IMR-90 (cell line): Measurements from ENCODE around the gene GLTPD2. TPM values are rescaled to one million over a fixed set of nuclear protein-coding genes. Genes with fewer than 3 reads are reported as not detected.

Source experiments
- ATAC-seq: fragments of 200-7000 bp; cut with Tn5 transposase; 2 replicates; pipeline ENCODE4 v1.9.1; 2020; ENCODE audit warnings: low read depth, mild to moderate bottlenecking, moderate library complexity
- BruUV-seq: library from RNA; stranded (reverse); fragments of 400-500 nt; replicated peaks from 2 replicates; lab custom pipeline; 2021; lab: Mats Ljungman, UMichigan
- CTCF ChIA-PET: fragments of 300-600 bp; formaldehyde crosslinking; extraction: SDS; loops from one replicate; lab custom pipeline; 2021; ENCODE audit warnings: antibody characterized with exemption; lab: Yijun Ruan, JAX
- POLR2A ChIA-PET: fragments of 300-600 bp; sonication (Branson Sonifier 250); formaldehyde crosslinking; loops from one replicate; lab custom pipeline; 2022; ENCODE audit warnings: antibody characterized with exemption; ENCODE audit not compliant: unreplicated experiment; lab: Charles Lee
- DNase-seq: peaks from one replicate; pipeline ENCODE4 v3.0.0; 2013
- H2AFZ ChIP-seq: replicated peaks from 2 replicates; pipeline ENCODE3; 2013; ENCODE audit warnings: low read length, mild to moderate bottlenecking; ENCODE audit not compliant: poor library complexity
- H2AK5ac ChIP-seq: 2 replicates; pipeline ENCODE4 v1.6.1; 2013; ENCODE audit warnings: low read depth, low read length, inconsistent platforms
- H2AK9ac ChIP-seq: replicated peaks from 2 replicates; pipeline ENCODE3; 2013; ENCODE audit warnings: mild to moderate bottlenecking, low read depth, low read length, moderate library complexity; ENCODE audit not compliant: poor library complexity
- H2BK120ac ChIP-seq: 2 replicates; pipeline ENCODE4 v1.6.1; 2013; ENCODE audit warnings: low read depth, low read length, inconsistent platforms
- H2BK15ac ChIP-seq: 3 replicates; pipeline ENCODE4 v1.6.1; 2013; ENCODE audit warnings: low read depth, low read length, inconsistent platforms
- H2BK20ac ChIP-seq: 2 replicates; pipeline ENCODE4 v1.6.1; 2013; ENCODE audit warnings: low read depth, mild to moderate bottlenecking, inconsistent platforms, low read length, moderate library complexity
- H2BK5ac ChIP-seq: 2 replicates; pipeline ENCODE4 v1.6.1; 2013; ENCODE audit warnings: mild to moderate bottlenecking, low read depth, low read length, inconsistent platforms; ENCODE audit not compliant: poor library complexity, severe bottlenecking
- H3K14ac ChIP-seq: replicated peaks from 2 replicates; pipeline ENCODE4 v1.6.1; 2013; ENCODE audit warnings: low read depth, low read length, inconsistent platforms
- H3K18ac ChIP-seq: 2 replicates; pipeline ENCODE4 v1.6.1; 2013; ENCODE audit warnings: low read depth, low read length, control low read depth
- H3K23ac ChIP-seq: 2 replicates; pipeline ENCODE4 v1.6.1; 2013; ENCODE audit warnings: low read depth, low read length, inconsistent platforms
- H3K27ac ChIP-seq: 2 replicates; pipeline ENCODE4 v1.5.1; 2013; ENCODE audit warnings: mild to moderate bottlenecking, control low read depth, low read length; ENCODE audit not compliant: insufficient read depth
- H3K27me3 ChIP-seq: 2 replicates; pipeline ENCODE4 v1.6.1; 2013; ENCODE audit warnings: low read length; ENCODE audit not compliant: control insufficient read depth, insufficient read depth
- H3K36me3 ChIP-seq: 2 replicates; pipeline ENCODE4 v1.6.1; 2013; ENCODE audit warnings: low read length, mixed read lengths; ENCODE audit not compliant: control insufficient read depth, insufficient read depth
- H3K4ac ChIP-seq: 2 replicates; pipeline ENCODE4 v1.6.1; 2013; ENCODE audit warnings: low read depth, low read length, inconsistent platforms
- H3K4me1 ChIP-seq: 2 replicates; pipeline ENCODE4 v1.6.1; 2013; ENCODE audit warnings: low read length, mixed read lengths; ENCODE audit not compliant: control insufficient read depth, insufficient read depth
- H3K4me2 ChIP-seq: 2 replicates; pipeline ENCODE4 v1.6.1; 2013; ENCODE audit warnings: low read depth, mild to moderate bottlenecking, control low read depth, low read length, moderate library complexity
- H3K4me3 ChIP-seq: 2 replicates; pipeline ENCODE4 v1.5.1; 2013; ENCODE audit warnings: low read depth, mild to moderate bottlenecking, control low read depth, low read length, moderate library complexity; ENCODE audit not compliant: insufficient read depth
- H3K56ac ChIP-seq: 2 replicates; pipeline ENCODE4 v1.6.1; 2013; ENCODE audit warnings: low read length, inconsistent platforms; ENCODE audit not compliant: insufficient read depth; ENCODE audit errors: extremely low read depth
- H3K79me1 ChIP-seq, 2 experiments: 2 replicates each; pipeline ENCODE4 v1.6.1; 2013; ENCODE audit warnings: low read length in 2 of 2, inconsistent platforms in 1 of 2, low read depth in 1 of 2
- H3K9ac ChIP-seq: 2 replicates; pipeline ENCODE4 v1.6.1; 2013; ENCODE audit warnings: low read depth, low read length, control low read depth
- H3K9me1 ChIP-seq: 2 replicates; pipeline ENCODE4 v1.6.1; 2013; ENCODE audit warnings: low read length, inconsistent platforms; ENCODE audit not compliant: insufficient read depth
- H3K9me3 ChIP-seq: 2 replicates; pipeline ENCODE4 v1.6.1; 2013; ENCODE audit warnings: low read length; ENCODE audit not compliant: control insufficient read depth, insufficient read depth
- H4K20me1 ChIP-seq: 2 replicates; pipeline ENCODE4 v1.6.1; 2013; ENCODE audit warnings: low read length, inconsistent platforms; ENCODE audit not compliant: insufficient read depth
- H4K5ac ChIP-seq: 2 replicates; pipeline ENCODE4 v1.6.1; 2013; ENCODE audit warnings: mild to moderate bottlenecking, low read depth, low read length, control low read depth
- H4K8ac ChIP-seq, 2 experiments: 2 replicates each; pipeline ENCODE4 v1.6.1; 2013; ENCODE audit warnings: low read depth in 2 of 2, low read length in 2 of 2, control low read depth in 1 of 2, inconsistent platforms in 1 of 2
- H4K91ac ChIP-seq: 2 replicates; pipeline ENCODE4 v1.6.1; 2013; ENCODE audit warnings: low read depth, low read length, inconsistent platforms; ENCODE audit not compliant: insufficient read depth
- BHLHE40 ChIP-seq: fragments of 150-350 bp; IDR thresholded peaks from 2 replicates; pipeline ENCODE4 v1.6.1; 2016; ENCODE audit warnings: mild to moderate bottlenecking, low read depth, low read length
- CEBPB ChIP-seq: IDR thresholded peaks from 2 replicates; pipeline ENCODE4 v1.6.1; 2012; ENCODE audit warnings: low read depth, low read length, improper control_type of control experiment
- CHD1 ChIP-seq: IDR thresholded peaks from 2 replicates; pipeline ENCODE4 v1.6.1; 2012; ENCODE audit warnings: low read depth, low read length, improper control_type of control experiment
- FOS ChIP-seq: fragments of 150-350 bp; IDR thresholded peaks from 2 replicates; pipeline ENCODE4 v1.6.1; 2016; ENCODE audit warnings: low read depth, low read length
- MAFK ChIP-seq: IDR thresholded peaks from 2 replicates; pipeline ENCODE4 v1.6.1; 2012; ENCODE audit warnings: low read depth, low read length, improper control_type of control experiment
- MAZ ChIP-seq: IDR thresholded peaks from 2 replicates; pipeline ENCODE4 v1.6.1; 2012; ENCODE audit warnings: low read depth, mild to moderate bottlenecking, low read length, improper control_type of control experiment, moderate library complexity, borderline replicate concordance
- MXI1 ChIP-seq: IDR thresholded peaks from 2 replicates; pipeline ENCODE4 v1.6.1; 2012; ENCODE audit warnings: low read depth, mild to moderate bottlenecking, low read length, moderate library complexity, borderline replicate concordance
- NFE2L2 ChIP-seq: fragments of 150-350 bp; IDR thresholded peaks from 2 replicates; pipeline ENCODE4 v1.6.1; 2016; ENCODE audit warnings: low read depth, mild to moderate bottlenecking, low read length
- POLR2A ChIP-seq: IDR thresholded peaks from 2 replicates; pipeline ENCODE4 v1.6.1; 2012; ENCODE audit warnings: mild to moderate bottlenecking, low read depth, low read length
- RAD21 ChIP-seq: IDR thresholded peaks from 2 replicates; pipeline ENCODE4 v1.6.1; 2012; ENCODE audit warnings: low read length, improper control_type of control experiment
- RCOR1 ChIP-seq: IDR thresholded peaks from 2 replicates; pipeline ENCODE4 v1.6.1; 2012; ENCODE audit warnings: mild to moderate bottlenecking, low read length, improper control_type of control experiment; ENCODE audit not compliant: insufficient replicate concordance
- RFX5 ChIP-seq: IDR thresholded peaks from 2 replicates; pipeline ENCODE4 v1.8.0; 2012; ENCODE audit warnings: low read depth, mild to moderate bottlenecking, low read length, moderate library complexity
- SMC3 ChIP-seq: fragments of 150-350 bp; IDR thresholded peaks from 2 replicates; pipeline ENCODE4 v1.6.1; 2016; ENCODE audit warnings: low read depth, mild to moderate bottlenecking, antibody characterized with exemption, low read length, moderate library complexity
- WGBS, 2 experiments: methylation state at CpG; one replicate each; pipeline versions ENCODE4 v1.1.5 to v1.1.7; 2013; ENCODE audit warnings: missing lambda C conversion rate in 2 of 2; ENCODE audit not compliant: insufficient read length in 1 of 2; ENCODE audit errors: extremely low coverage in 2 of 2; 5-methylcytosine and 5-hydroxymethylcytosine counted together
- dilution Hi-C: fragments of 300-500 bp; cut with HindIII; formaldehyde crosslinking; loops from one replicate; pipeline ENCODE4 v1.14.3; 2018; ENCODE audit warnings: low sequenced_read_pairs; ENCODE audit not compliant: unreplicated experiment
- in situ Hi-C: fragments of 300-500 bp; cut with MboI; formaldehyde crosslinking; loops from 3 replicates; pipeline ENCODE4 v1.14.3; 2019; ENCODE audit warnings: low sequenced_read_pairs, inconsistent platforms, mixed read lengths
- intact Hi-C: fragments of 100-400 bp; cut with micrococcal nuclease; formaldehyde crosslinking; loops from 2 replicates; pipeline ENCODE4 v1.10.0; 2022
- polyA plus RNA-seq, 3 experiments: library from polyadenylated mRNA; depleted of rRNA; stranded (reverse); fragments of >200 nt; gene quantifications; 2 replicates each; pipeline ENCODE4 v1.2.3, GENCODE V29; 2012; ENCODE audit warnings: low replicate concordance in 1 of 3
- total RNA-seq: library from RNA; depleted of rRNA; stranded (reverse); fragments of >200 nt; gene quantifications from 2 replicates; pipeline ENCODE4 v1.2.3, GENCODE V29; 2012
- TF ChIP-seq, protein P1 (sequence below): conservative IDR thresholded peaks from 2 replicates; pipeline ENCODE4 v1.5.1; 2012; ENCODE audit warnings: mild to moderate bottlenecking, low read depth, low read length, improper control_type of control experiment
- TF ChIP-seq, protein P2 (sequence below): fragments of 150-350 bp; IDR thresholded peaks from 2 replicates; pipeline ENCODE4 v1.6.1; 2017; ENCODE audit warnings: mild to moderate bottlenecking, antibody characterized with exemption, low read length, low read depth
- TF ChIP-seq, protein P3 (sequence below): fragments of 150-350 bp; IDR thresholded peaks from 2 replicates; pipeline ENCODE4 v1.6.1; 2016; ENCODE audit warnings: low read depth, mild to moderate bottlenecking, low read length, moderate library complexity, borderline replicate concordance

Gene GLTPD2
- total and polyA plus RNA-seq, 2 of the 4 experiments (the other 2 are of a cell fraction): not detected

DNA sequence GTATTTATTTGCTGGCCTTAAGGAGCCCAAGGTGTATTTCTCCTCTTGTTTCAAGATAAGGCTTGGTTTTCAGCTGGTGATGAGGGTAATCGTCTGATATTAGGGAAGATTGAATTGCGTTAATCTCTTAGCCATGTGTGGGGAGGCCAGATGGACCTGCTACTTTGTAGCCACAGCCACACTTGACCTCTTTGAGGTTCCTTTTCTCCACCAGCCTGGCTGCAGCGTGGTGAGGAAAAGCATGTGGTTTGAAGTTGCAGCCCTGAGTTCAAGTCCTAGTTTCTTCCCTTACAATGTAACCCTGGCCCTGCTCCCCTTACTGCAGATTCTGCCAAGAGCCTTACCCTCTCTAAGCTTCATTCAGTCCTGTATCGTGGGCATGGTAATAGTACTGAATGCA is 47.5 kb downstream of the GLTPD2 start:
- H2AK5ac ChIP-seq: no peak overlapping the region
- H2BK120ac ChIP-seq: no peak overlapping the region
- H3K23ac ChIP-seq: no peak overlapping the region
- ChIA-PET CTCF (no interaction called here), POLR2A (no interaction called here)
- H2AK9ac ChIP-seq: no peak overlapping the region
- H3K56ac ChIP-seq: no peak overlapping the region
- H3K27ac ChIP-seq: no peak overlapping the region
- no peak overlapping the region for H2BK5ac ChIP-seq
- peaks cover 57% of the 10 kb centered on the region for H4K20me1 ChIP-seq
- H3K4ac ChIP-seq: no peak overlapping the region
- no peak overlapping the region for H4K5ac ChIP-seq
- in situ Hi-C loops: no loop called here
- DNase-seq: no peak
- no peak overlapping the region for H3K4me2 ChIP-seq
- intact Hi-C loops: no loop called here
- H4K91ac ChIP-seq: no peak overlapping the region
- no peak overlapping the region for H2AFZ ChIP-seq
- dilution Hi-C loops: no loop called here
- WGBS, 2 experiments: no CpG with 5 or more reads among the region's 4 CpGs
- peaks cover 32 to 74% of the 10 kb centered on the region in 2 experiments for H3K79me1 ChIP-seq
- no peak overlapping the region for H2BK20ac ChIP-seq
- H3K14ac ChIP-seq: no peak overlapping the region
- H3K9me1 ChIP-seq: peaks cover 42% of the 10 kb centered on the region
- BruUV-seq: no TSS peak
- H3K18ac ChIP-seq: no peak overlapping the region
- peaks cover 5% of the 10 kb centered on the region; the same call in 1 of the 2 replicates for H3K36me3 ChIP-seq
- H3K9ac ChIP-seq: no peak overlapping the region
- no peak overlapping the region for H3K4me3 ChIP-seq
- no peaks in the 10 kb centered on the region for H3K27me3 ChIP-seq
- no peak for ATAC-seq
- no peaks in the 10 kb centered on the region for H3K9me3 ChIP-seq
- TF ChIP-seq, protein P1, sequence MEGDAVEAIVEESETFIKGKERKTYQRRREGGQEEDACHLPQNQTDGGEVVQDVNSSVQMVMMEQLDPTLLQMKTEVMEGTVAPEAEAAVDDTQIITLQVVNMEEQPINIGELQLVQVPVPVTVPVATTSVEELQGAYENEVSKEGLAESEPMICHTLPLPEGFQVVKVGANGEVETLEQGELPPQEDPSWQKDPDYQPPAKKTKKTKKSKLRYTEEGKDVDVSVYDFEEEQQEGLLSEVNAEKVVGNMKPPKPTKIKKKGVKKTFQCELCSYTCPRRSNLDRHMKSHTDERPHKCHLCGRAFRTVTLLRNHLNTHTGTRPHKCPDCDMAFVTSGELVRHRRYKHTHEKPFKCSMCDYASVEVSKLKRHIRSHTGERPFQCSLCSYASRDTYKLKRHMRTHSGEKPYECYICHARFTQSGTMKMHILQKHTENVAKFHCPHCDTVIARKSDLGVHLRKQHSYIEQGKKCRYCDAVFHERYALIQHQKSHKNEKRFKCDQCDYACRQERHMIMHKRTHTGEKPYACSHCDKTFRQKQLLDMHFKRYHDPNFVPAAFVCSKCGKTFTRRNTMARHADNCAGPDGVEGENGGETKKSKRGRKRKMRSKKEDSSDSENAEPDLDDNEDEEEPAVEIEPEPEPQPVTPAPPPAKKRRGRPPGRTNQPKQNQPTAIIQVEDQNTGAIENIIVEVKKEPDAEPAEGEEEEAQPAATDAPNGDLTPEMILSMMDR: no peak
- no peak for TF ChIP-seq MAFK
- no peak for TF ChIP-seq CEBPB
- TF ChIP-seq, protein P2, sequence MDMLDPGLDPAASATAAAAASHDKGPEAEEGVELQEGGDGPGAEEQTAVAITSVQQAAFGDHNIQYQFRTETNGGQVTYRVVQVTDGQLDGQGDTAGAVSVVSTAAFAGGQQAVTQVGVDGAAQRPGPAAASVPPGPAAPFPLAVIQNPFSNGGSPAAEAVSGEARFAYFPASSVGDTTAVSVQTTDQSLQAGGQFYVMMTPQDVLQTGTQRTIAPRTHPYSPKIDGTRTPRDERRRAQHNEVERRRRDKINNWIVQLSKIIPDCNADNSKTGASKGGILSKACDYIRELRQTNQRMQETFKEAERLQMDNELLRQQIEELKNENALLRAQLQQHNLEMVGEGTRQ: no peak
- TF ChIP-seq FOS: no peak
- no peak for TF ChIP-seq POLR2A
- no peak for TF ChIP-seq RFX5
- TF ChIP-seq RAD21: no peak
- TF ChIP-seq SMC3: no peak
- no peak for TF ChIP-seq NFE2L2
- TF ChIP-seq, protein P3, sequence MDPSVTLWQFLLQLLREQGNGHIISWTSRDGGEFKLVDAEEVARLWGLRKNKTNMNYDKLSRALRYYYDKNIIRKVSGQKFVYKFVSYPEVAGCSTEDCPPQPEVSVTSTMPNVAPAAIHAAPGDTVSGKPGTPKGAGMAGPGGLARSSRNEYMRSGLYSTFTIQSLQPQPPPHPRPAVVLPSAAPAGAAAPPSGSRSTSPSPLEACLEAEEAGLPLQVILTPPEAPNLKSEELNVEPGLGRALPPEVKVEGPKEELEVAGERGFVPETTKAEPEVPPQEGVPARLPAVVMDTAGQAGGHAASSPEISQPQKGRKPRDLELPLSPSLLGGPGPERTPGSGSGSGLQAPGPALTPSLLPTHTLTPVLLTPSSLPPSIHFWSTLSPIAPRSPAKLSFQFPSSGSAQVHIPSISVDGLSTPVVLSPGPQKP: no peak
- no peak for TF ChIP-seq MXI1
- TF ChIP-seq CHD1: no peak
- no peak for TF ChIP-seq MAZ
- no peak for TF ChIP-seq BHLHE40
- no peak for TF ChIP-seq RCOR1
- H2BK15ac ChIP-seq: no peak overlapping the region
- peaks cover 19% of the 10 kb centered on the region for H3K4me1 ChIP-seq
- H4K8ac ChIP-seq: no peak overlapping the region
